T-cell (primary cell): ENCODE measurements around the gene TBC1D3B. TPM values are rescaled to one million over a fixed set of nuclear protein-coding genes. Genes with fewer than 3 reads are reported as not detected.
"Not testable (repeated sequence)": the region's sequence is repeated elsewhere in the genome, so short reads cannot be mapped to it uniquely, and the experiment has no call there.

Source experiments
- ATAC-seq, 4 experiments: fragments of 200-7000 bp in 3 of 4; fragments of 150-1000 bp in 1 of 4; cut with Tn5 transposase; replicated peaks in 1 of 4; 1 replicate in 3 of 4; 2 replicates in 1 of 4; pipeline ENCODE4 v1.10.0; 2021; ENCODE audit warnings: moderate library complexity in 3 of 4, mild to moderate bottlenecking in 2 of 4, moderate number of reproducible peaks in 1 of 4
- CTCF ChIA-PET, 2 donors: fragments of 300-600 bp; sonication (Branson Sonifier 250); formaldehyde crosslinking; loops; one replicate each; lab custom pipeline; 2022; ENCODE audit warnings: antibody characterized with exemption in 2 of 2; lab: Charles Lee
- POLR2A ChIA-PET, 2 donors: fragments of 300-600 bp; sonication (Branson Sonifier 250); formaldehyde crosslinking; loops; one replicate each; lab custom pipeline; 2022; ENCODE audit warnings: antibody characterized with exemption in 2 of 2; lab: Charles Lee
- DNase-seq, 35 experiments: peaks; one replicate each; pipeline versions ENCODE4 v3.0.0 to v3.0.0-alpha.2; 2013 to 2023
- H3K27ac ChIP-seq: one replicate; pipeline ENCODE4 v1.5.1; 2013; ENCODE audit warnings: low read length
- H3K27me3 ChIP-seq, 2 experiments: replicated peaks in 1 of 2; 1 replicate in 1 of 2; 2 replicates in 1 of 2; pipeline versions ENCODE4 v1.6.1 to v1.7.0; 2013; ENCODE audit warnings: low read length in 1 of 2, mixed read lengths in 1 of 2; ENCODE audit not compliant: control insufficient read depth in 2 of 2, insufficient read depth in 2 of 2; ENCODE audit errors: extremely low read depth in 1 of 2
- H3K36me3 ChIP-seq, 2 donors: 1 replicate in 1 of 2; 2 replicates in 1 of 2; pipeline versions ENCODE4 v1.6.1 to v1.7.0; 2013; ENCODE audit warnings: low read length in 1 of 2; ENCODE audit not compliant: control insufficient read depth in 2 of 2, insufficient read depth in 1 of 2; ENCODE audit errors: extremely low read depth in 1 of 2
- H3K4me1 ChIP-seq, 2 experiments: 1 replicate in 1 of 2; 2 replicates in 1 of 2; pipeline versions ENCODE4 v1.6.1 to v1.7.0; 2013; ENCODE audit warnings: low read length in 2 of 2, mixed read lengths in 1 of 2; ENCODE audit not compliant: insufficient read depth in 2 of 2, control insufficient read depth in 1 of 2; ENCODE audit errors: extremely low read depth in 1 of 2
- H3K4me3 ChIP-seq, 2 donors: 1 replicate in 1 of 2; 2 replicates in 1 of 2; pipeline versions ENCODE4 v1.5.1 to v1.7.0; 2013; ENCODE audit warnings: mild to moderate bottlenecking in 2 of 2, low read length in 1 of 2, moderate library complexity in 1 of 2; ENCODE audit not compliant: control insufficient read depth in 1 of 2; ENCODE audit errors: extremely low read depth in 1 of 2
- H3K9me3 ChIP-seq: 2 replicates; pipeline ENCODE4 v1.7.0; 2013
- H3K27ac Mint-ChIP-seq, 2 donors: one replicate each; pipeline ENCODE4 v1.8.0; 2020 to 2021; ENCODE audit warnings: mild to moderate bottlenecking in 2 of 2, mixed read lengths in 2 of 2
- H3K27me3 Mint-ChIP-seq, 2 donors: one replicate each; pipeline ENCODE4 v1.8.0; 2021 to 2022; ENCODE audit warnings: mixed read lengths in 2 of 2
- H3K36me3 Mint-ChIP-seq: one replicate; pipeline ENCODE4 v1.8.0; 2021; ENCODE audit warnings: mixed read lengths
- H3K4me1 Mint-ChIP-seq, 3 donors: one replicate each; pipeline ENCODE4 v1.8.0; 2020 to 2022; ENCODE audit warnings: mixed read lengths in 3 of 3, mild to moderate bottlenecking in 1 of 3
- H3K4me3 Mint-ChIP-seq, 3 donors: one replicate each; pipeline ENCODE4 v1.8.0; 2020 to 2022; ENCODE audit warnings: mild to moderate bottlenecking in 3 of 3, mixed read lengths in 3 of 3, moderate library complexity in 3 of 3
- H3K9me3 Mint-ChIP-seq, 3 donors: one replicate each; pipeline ENCODE4 v1.8.0; 2020 to 2022; ENCODE audit warnings: mixed read lengths in 3 of 3
- WGBS: methylation state at CpG from one replicate; pipeline ENCODE4 v1.1.5; 2013; ENCODE audit warnings: missing lambda C conversion rate; ENCODE audit not compliant: insufficient coverage; 5-methylcytosine and 5-hydroxymethylcytosine counted together
- total RNA-seq, 35 experiments: library from RNA in 6 of 35; stranded (reverse) in 6 of 35; fragments of 120-200 nt in 1 of 35; gene quantifications; one replicate each; pipeline versions ENCODE4 v1.2.1 to v1.2.4 and lab custom pipeline; 2013 to 2026

Gene TBC1D3B
- total RNA-seq, 5 donors from 2014 or later (not counting 1 experiment from before 2014, with no cell fraction given) = 6.1 to 13.7 (median 12.2) TPM

GRCh38 chr17:36194832-36195433 is 18.5 kb upstream of the TBC1D3B start:
- POLR2A ChIA-PET, H3K4me3 ChIP-seq, H3K9me3 Mint-ChIP-seq, DNase-seq, ATAC-seq, H3K36me3 ChIP-seq, H3K9me3 ChIP-seq, H3K27me3 ChIP-seq, H3K27ac ChIP-seq, H3K4me3 Mint-ChIP-seq, H3K36me3 Mint-ChIP-seq: not testable (repeated sequence)
- H3K4me1 ChIP-seq = peaks cover 0 to 63% of the 10 kb centered on the region in 2 experiments
- H3K27ac Mint-ChIP-seq = peak overlapping the region in 1 of 2 donors; percentile 57
- peaks cover 8 to 60% (median 47%) of the 10 kb centered on the region in 3 donors for H3K4me1 Mint-ChIP-seq
- H3K27me3 Mint-ChIP-seq = peaks cover 17 to 40% of the 10 kb centered on the region in 2 donors
- no CpG with 5 or more reads among the region's 10 CpGs for WGBS
- CTCF ChIA-PET = interaction anchor here in 1 of 2 donors (0.6 kb wide), 1 partner anchor 251 kb away, joined by 3 read pairs; no protein-coding TSS in a partner anchor

DNA sequence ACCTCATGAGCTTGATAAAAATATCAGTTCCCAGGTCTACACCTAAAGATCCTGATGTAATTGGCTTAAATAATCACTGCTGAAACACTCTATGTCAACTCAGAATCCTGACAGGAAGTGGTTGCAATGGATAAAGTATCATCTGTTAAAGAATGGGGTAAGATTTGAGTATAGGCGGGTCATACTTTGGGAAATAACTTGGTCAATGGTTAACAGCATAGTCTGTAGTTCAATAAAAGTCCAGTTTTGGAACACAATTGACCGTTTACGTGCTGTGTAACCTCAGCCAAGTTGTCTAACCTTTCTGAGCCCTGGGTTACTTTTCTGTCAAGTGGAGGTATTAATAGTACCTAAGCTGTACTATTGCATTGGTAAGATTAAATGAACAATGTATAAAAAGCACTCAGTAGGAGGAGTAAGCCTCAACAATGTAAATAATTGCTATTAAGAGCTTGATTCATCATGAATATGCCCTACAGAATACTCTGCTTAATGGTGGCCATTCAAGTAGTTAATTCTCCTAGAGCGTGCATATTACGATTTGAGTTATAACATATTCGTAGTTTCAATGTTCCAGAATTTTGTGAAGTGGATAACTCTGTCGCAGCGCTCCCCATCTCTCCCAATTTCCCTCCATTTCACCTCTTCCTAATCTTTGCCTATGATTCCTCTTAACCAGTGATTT is 17.9 kb upstream of the TBC1D3B start:
- H3K36me3 Mint-ChIP-seq, ATAC-seq, H3K9me3 ChIP-seq, H3K27me3 ChIP-seq, H3K4me3 Mint-ChIP-seq, H3K36me3 ChIP-seq, DNase-seq, CTCF ChIA-PET, H3K9me3 Mint-ChIP-seq, H3K27ac ChIP-seq, POLR2A ChIA-PET, H3K4me3 ChIP-seq: not testable (repeated sequence)
- Mint-ChIP-seq H3K27ac (peak overlapping the region; percentile 7 to 40), H3K4me1 (peaks cover 8 to 56% (median 44%) of the 10 kb centered on the region in 3 donors), H3K27me3 (peaks cover 17 to 41% of the 10 kb centered on the region in 2 donors)
- WGBS = no CpG with 5 or more reads among the region's 8 CpGs
- peaks cover 0 to 63% of the 10 kb centered on the region in 2 experiments for H3K4me1 ChIP-seq

GRCh38 chr17:36193216-36193775 is 16.9 kb upstream of the TBC1D3B start:
- H3K4me3 ChIP-seq = no peak overlapping the region
- Mint-ChIP-seq H3K27me3 (peaks cover 14 to 44% of the 10 kb centered on the region in 2 donors), H3K4me1 (peaks cover 8 to 55% (median 43%) of the 10 kb centered on the region in 3 donors), H3K27ac (peak overlapping the region in 1 of 2 donors; percentile 14), H3K9me3 (no peaks in the 10 kb centered on the region), H3K36me3 (no peaks in the 10 kb centered on the region), H3K4me3 (no peak overlapping the region)
- no CpG with 5 or more reads among the region's 1 CpG for WGBS
- POLR2A ChIA-PET = no interaction called here
- H3K9me3 ChIP-seq = no peaks in the 10 kb centered on the region
- CTCF ChIA-PET = no interaction called here
- no peak for ATAC-seq
- H3K27ac ChIP-seq = no peak overlapping the region
- H3K4me1 ChIP-seq = peaks cover 0 to 64% of the 10 kb centered on the region in 2 experiments
- DNase-seq = no peak
- no peaks in the 10 kb centered on the region for H3K36me3 ChIP-seq
- peaks cover 0 to 3% of the 10 kb centered on the region in 2 experiments for H3K27me3 ChIP-seq

DNA sequence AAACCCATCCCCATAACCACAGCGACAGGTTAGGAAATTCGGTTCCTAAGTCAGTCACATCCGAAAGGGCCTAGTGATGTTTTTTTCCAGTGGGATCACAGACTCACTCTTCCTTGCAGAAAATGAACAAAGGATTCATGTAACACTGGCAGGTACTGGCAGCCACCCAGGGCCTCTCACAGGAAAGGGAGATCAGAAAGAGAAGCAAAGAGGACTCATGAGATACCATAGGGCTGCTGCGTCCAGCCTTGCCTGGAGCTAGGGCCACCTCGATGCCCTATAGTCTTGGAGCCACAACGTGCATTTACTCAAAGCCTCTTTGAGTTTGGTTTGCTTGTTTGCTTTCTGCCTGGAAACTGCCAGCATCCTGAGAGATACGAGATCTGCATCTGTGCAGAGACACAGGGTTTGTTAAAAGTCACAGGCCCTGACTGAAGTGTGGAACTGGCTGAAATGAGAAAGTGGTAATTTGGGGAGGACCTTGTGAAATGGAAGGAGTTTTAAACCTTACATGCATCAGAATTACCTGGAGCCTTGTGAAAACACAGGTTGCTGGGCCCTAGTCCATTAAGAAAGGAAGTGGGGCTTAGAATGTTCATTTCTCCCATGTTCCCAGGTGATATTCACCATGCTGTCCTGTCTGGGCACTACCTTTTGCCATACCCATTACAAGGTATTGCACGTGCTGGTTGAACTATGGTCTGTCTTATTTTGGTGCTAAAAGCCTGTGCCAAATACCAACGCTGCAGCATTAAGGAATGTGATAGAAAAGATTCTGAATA is 14.3 kb upstream of the TBC1D3B start:
- H3K27me3 ChIP-seq, H3K9me3 Mint-ChIP-seq, H3K4me3 Mint-ChIP-seq, H3K27ac ChIP-seq, H3K4me3 ChIP-seq, DNase-seq, H3K36me3 Mint-ChIP-seq, POLR2A ChIA-PET, ATAC-seq, H3K9me3 ChIP-seq, CTCF ChIA-PET: not testable (repeated sequence)
- H3K27me3 Mint-ChIP-seq = peaks cover 18 to 59% of the 10 kb centered on the region in 2 donors
- peak overlapping the region; percentile 37 to 55 for H3K27ac Mint-ChIP-seq
- H3K4me1 Mint-ChIP-seq = peaks cover 0 to 56% (median 33%) of the 10 kb centered on the region in 3 donors
- no CpG with 5 or more reads among the region's 9 CpGs for WGBS
- Histone ChIP-seq H3K4me1 (peaks cover 0 to 68% of the 10 kb centered on the region in 2 experiments), H3K36me3 (peaks cover 0 to 12% of the 10 kb centered on the region in 2 donors)

DNA sequence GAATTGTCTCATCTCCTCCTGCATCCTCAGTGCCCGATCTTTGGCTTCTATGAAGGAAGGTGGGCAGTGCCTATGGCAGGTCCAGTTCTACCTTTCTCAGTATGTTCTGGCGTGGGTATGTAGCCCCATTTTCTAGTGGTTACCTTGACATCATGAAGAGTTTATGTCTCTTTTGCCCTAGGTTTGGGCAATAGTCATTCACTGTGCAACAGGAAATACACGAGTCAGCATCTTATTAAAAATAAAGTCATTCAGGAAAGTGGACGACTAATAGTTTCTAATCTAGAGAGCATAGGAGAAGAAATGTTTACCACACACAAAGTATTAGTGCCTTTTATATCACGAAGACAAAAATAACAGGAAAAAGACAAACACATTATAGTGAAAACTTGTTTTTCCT is 13.6 kb upstream of the TBC1D3B start:
- CTCF ChIA-PET, H3K9me3 ChIP-seq, H3K9me3 Mint-ChIP-seq, ATAC-seq, POLR2A ChIA-PET, H3K4me3 Mint-ChIP-seq, H3K36me3 Mint-ChIP-seq, DNase-seq, H3K4me3 ChIP-seq, H3K27ac ChIP-seq, H3K27me3 ChIP-seq: not testable (repeated sequence)
- H3K27ac Mint-ChIP-seq = peak overlapping the region; percentile 37 to 55
- WGBS = no CpG with 5 or more reads among the region's 5 CpGs
- Histone ChIP-seq H3K36me3 (peaks cover 0 to 17% of the 10 kb centered on the region in 2 donors), H3K4me1 (peaks cover 0 to 62% of the 10 kb centered on the region in 2 experiments)
- peaks cover 0 to 52% (median 33%) of the 10 kb centered on the region in 3 donors for H3K4me1 Mint-ChIP-seq
- peaks cover 15 to 59% of the 10 kb centered on the region in 2 donors for H3K27me3 Mint-ChIP-seq

DNA sequence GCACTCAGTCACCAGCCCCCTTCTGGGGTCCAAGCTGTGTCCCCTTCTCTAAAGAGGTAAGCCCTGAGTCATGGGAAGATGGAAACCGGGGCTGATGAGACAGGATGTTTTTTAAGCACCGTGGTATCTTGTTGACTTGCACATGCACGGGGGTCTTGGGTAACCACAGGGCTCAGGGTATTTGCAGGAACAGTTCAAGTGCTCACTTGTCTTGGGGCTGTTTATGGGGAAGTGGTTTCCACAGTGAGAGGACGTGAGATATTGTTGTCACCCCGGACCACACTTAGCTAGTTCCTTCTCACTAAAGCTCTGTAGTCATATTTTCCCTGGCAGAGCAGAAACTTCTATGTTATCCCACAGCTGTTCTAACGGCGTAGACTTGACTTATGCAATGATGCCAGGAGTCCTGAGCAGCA is 12.5 kb upstream of the TBC1D3B start:
- H3K4me1 ChIP-seq = peaks cover 0 to 61% of the 10 kb centered on the region in 2 experiments
- ATAC-seq (peak; percentile 68 to 85 (median 78)), DNase-seq (peak in 29 of 35 experiments; percentile 6 to 88 (median 53))
- H3K9me3 Mint-ChIP-seq = no peaks in the 10 kb centered on the region
- H3K36me3 ChIP-seq = peaks cover 0 to 17% of the 10 kb centered on the region in 2 donors
- H3K4me3 ChIP-seq = no peak overlapping the region
- H3K4me3 Mint-ChIP-seq = peak overlapping the region in 1 of 3 donors; percentile 17
- H3K4me1 Mint-ChIP-seq = peaks cover 0 to 48% (median 33%) of the 10 kb centered on the region in 3 donors
- ChIA-PET CTCF (no interaction called here), POLR2A (no interaction called here)
- no peaks in the 10 kb centered on the region for H3K9me3 ChIP-seq
- no CpG with 5 or more reads among the region's 7 CpGs for WGBS
- H3K36me3 Mint-ChIP-seq = no peaks in the 10 kb centered on the region
- peaks cover 26 to 65% of the 10 kb centered on the region in 2 donors for H3K27me3 Mint-ChIP-seq
- H3K27me3 ChIP-seq = peaks cover 0 to 5% of the 10 kb centered on the region in 2 experiments
- H3K27ac ChIP-seq = peak overlapping the region; percentile 23
- H3K27ac Mint-ChIP-seq = peak overlapping the region; percentile 84 to 90
